ENCODE data around the gene FREY1. TPM values are rescaled to one million over a fixed set of nuclear protein-coding genes. Genes with fewer than 3 reads are reported as not detected.
A peak's percentile ranks its signal among the peaks of the same experiment; 100 is the strongest.

Gene FREY1
- total and polyA plus RNA-seq, 2 of the 8 experiments (the other 6 are each of a cell fraction or from before 2014, with no cell fraction given) = 0.32 to 1.1 TPM

DNA sequence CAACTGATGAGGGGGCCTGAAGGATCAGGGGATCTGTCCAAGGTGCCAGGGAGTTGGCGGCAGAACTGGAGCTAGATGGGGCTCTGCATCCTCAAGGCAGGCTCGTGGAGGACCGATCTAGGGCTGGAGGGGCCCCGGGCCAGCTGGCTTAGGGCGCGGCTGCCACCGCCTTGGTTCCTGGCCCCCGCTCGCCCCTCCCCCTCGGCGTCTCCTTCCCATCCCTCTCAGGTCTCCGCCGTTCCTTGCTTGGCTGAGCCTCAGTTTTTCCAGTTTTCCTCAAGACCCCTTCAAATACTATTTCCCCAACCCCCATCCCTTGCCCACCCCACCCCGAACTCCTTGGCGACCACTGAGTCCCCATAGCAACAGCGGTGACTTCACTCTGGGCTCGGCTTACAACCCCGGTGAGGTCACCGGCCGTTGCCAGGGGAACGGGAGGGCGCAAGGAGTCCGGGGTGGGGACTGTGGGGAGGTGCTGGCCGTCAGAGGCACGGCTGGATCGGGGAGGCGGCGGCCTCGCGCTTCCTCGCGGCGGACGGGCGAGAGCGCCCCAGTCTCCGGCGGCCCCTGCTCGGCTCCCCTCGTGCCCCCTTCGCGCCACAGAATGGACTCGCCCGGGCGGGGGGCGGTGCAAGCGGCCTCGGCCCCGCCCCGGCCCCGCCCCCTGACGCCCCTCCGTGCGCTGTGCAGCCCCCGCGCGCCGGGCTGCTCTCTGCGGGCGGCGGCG, 7.5 kb downstream of the FREY1 start (continued):
- peak in 1 of 2 experiments; percentile 26; a peak in 2 of 4 replicates for TF ChIP-seq RAD21 (IDR thresholded peaks at IDR 0.05 in 1 of 2, conservative IDR thresholded peaks at IDR 0.05 in 1 of 2; ENCODE audit: low read depth in 2 of 2, low read length in 2 of 2)
- TF ChIP-seq, protein P1, sequence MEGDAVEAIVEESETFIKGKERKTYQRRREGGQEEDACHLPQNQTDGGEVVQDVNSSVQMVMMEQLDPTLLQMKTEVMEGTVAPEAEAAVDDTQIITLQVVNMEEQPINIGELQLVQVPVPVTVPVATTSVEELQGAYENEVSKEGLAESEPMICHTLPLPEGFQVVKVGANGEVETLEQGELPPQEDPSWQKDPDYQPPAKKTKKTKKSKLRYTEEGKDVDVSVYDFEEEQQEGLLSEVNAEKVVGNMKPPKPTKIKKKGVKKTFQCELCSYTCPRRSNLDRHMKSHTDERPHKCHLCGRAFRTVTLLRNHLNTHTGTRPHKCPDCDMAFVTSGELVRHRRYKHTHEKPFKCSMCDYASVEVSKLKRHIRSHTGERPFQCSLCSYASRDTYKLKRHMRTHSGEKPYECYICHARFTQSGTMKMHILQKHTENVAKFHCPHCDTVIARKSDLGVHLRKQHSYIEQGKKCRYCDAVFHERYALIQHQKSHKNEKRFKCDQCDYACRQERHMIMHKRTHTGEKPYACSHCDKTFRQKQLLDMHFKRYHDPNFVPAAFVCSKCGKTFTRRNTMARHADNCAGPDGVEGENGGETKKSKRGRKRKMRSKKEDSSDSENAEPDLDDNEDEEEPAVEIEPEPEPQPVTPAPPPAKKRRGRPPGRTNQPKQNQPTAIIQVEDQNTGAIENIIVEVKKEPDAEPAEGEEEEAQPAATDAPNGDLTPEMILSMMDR (IDR thresholded peaks at IDR 0.05; ENCODE audit: control extremely low read depth in 1 of 3, insufficient read depth in 1 of 3, low read depth in 1 of 3, low read length in 3 of 3) = no peak
- peak; percentile 83 for TF ChIP-seq CREB1 (IDR thresholded peaks at IDR 0.05)
- no peak for TF ChIP-seq SP2 (IDR thresholded peaks at IDR 0.05; ENCODE audit: low read length)
- peak; percentile 77 to 90; a peak in 2 of 4 replicates for TF ChIP-seq HDAC2 (IDR thresholded peaks at IDR 0.05; ENCODE audit: borderline replicate concordance in 1 of 2, low read depth in 2 of 2, low read length in 2 of 2)
- peak; percentile 96 to 98 for TF ChIP-seq SIN3A (conservative IDR thresholded peaks at IDR 0.05 in 1 of 2, IDR thresholded peaks at IDR 0.05 in 1 of 2; ENCODE audit: low read depth in 1 of 2, low read length in 2 of 2)
- 0 out of 2 replicates have a peak, but pooled peaks have one; percentile 9 for TF ChIP-seq RBBP5 (IDR thresholded peaks at IDR 0.05; ENCODE audit: borderline replicate concordance, low read depth, low read length)
- peak; percentile 25; the same call in 1 of the 2 replicates for TF ChIP-seq SIX5 (IDR thresholded peaks at IDR 0.05; ENCODE audit: low read depth, low read length)
- TF ChIP-seq, protein P2, sequence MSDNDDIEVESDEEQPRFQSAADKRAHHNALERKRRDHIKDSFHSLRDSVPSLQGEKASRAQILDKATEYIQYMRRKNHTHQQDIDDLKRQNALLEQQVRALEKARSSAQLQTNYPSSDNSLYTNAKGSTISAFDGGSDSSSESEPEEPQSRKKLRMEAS (IDR thresholded peaks at IDR 0.05) = peak; percentile 42
- TF ChIP-seq SP1 (IDR thresholded peaks at IDR 0.05; ENCODE audit: low read depth, low read length) = peak; percentile 70
- TF ChIP-seq SAP30 (IDR thresholded peaks at IDR 0.05; ENCODE audit: insufficient read depth, insufficient replicate concordance, low read length) = peak; percentile 92
- TF ChIP-seq CBX8 (IDR thresholded peaks at IDR 0.05; ENCODE audit: borderline replicate concordance, low read depth, low read length) = no peak
- TF ChIP-seq RNF2 (IDR thresholded peaks at IDR 0.05; ENCODE audit: borderline replicate concordance, low read depth, low read length, missing control alignments, poor library complexity, severe bottlenecking) = no peak
- peak in 1 of 2 experiments; percentile 98; a peak in 1 of 3 replicates for TF ChIP-seq EP300 (IDR thresholded peaks at IDR 0.05; ENCODE audit: borderline replicate concordance in 1 of 2, low read depth in 2 of 2, low read length in 2 of 2)
- TF ChIP-seq EGR1 (IDR thresholded peaks at IDR 0.05; ENCODE audit: borderline replicate concordance, low read depth, low read length) = no peak
- TF ChIP-seq TCF12 (IDR thresholded peaks at IDR 0.05; ENCODE audit: low read depth, low read length) = no peak
